GM12874 (cell line): Measurements from ENCODE around the gene RABEPK.

Source experiments
- CTCF ChIP-seq: IDR thresholded peaks from 2 replicates; pipeline ENCODE4 v1.5.1; 2011; ENCODE audit warnings: low read depth, mild to moderate bottlenecking, control low read depth, low read length, moderate library complexity; ENCODE audit not compliant: insufficient read depth

RABEPK gene

DNA sequence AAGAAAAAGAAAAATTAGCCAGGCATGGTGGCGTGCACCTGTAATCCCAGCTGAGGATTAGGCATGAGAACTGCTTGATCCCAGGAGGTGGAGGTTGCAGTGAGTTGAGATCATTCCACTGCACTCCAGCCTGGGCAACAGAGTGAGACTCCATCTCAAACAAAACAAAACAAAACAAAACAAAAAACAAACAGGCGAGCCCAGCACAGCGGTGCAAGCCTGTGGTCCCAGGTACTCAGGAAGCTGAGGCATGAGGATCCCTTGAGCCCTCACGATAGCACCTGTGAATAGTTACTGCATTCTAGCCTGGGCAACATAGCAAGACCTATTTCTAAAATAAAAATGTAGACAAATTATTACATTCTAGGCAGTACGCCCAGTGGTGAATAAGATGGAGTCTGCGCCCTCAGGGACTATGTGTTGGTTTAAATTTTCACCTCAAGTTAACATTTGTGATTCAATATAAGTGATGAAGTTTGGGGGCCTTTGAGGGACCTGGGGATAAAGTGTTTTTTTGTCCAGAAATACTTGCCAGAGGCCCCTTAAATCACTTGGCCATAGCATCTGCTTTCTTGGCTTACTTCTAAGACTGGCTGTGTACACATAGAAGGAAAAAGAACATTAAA lies 57.9 kb downstream of the RABEPK start:
- TF ChIP-seq CTCF = no peak

- no peak for TF ChIP-seq CTCF
Observed at GRCh38 chr9:125258832-125259534, 58.6 kb downstream of the RABEPK start.

DNA sequence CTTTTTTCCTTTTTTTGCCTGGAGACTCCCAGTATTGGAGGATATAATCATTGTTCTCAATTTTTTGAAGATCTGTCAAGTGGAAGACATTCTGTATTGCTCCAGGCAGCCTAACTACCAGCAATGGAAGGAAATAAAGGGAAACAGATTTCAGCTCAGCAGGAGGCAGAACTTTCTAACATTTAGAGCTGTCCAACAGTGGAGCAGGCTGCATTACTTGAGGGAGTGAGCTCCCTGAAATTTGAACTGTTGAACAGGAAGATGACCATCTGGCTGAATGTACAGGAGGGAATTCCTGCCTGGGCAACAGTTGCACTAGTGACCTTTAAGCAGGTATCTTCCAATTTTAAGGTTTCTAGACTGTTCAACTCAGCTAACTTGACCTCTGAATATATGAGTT lies 60.2 kb downstream of the RABEPK start:
- TF ChIP-seq CTCF = no peak

DNA sequence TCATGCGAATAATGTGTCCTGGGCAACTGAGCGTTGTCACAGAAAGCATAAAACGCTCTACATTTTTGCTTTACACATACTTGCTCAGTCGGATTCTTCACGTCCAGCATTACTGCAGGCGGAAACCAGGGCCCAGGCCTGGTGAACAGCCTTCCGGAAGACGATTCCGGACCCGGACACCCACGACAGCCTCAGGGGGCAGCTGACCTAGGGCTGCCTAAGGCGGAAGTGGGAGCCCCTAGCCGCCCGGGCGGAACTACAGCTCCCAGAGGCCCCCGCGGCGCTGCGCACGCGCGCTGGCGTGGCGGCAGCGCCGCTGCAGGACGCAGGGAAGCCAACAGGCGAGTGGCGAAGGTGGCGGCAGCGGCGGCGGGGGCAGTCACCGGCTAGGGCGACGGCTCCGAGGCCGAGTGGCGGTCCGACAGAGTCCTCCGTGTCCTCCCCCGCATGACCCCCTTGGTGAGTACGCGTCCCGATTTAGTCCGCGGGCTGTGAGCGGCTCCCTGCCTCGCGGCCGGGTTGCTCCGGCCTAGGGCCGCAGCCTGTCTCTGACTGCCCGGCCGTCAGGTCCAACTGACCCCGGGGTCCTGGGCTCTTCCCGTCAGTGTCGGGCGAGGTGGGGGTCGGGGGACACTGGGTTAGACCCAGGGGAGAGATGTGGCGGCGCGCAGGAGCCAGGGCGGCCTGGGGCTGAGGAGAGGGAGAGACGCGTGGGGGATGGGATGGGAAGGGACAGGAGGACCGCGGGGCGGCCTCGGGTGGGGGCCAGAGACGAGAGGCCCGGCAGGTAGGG lies 61.4 kb downstream of the RABEPK start, which contains the start of gene GAPVD1:
Gene GAPVD1 (plus strand): TSS at position 326 of the 793 bp plus-strand sequence. CDS start 37,096 bp downstream, outside the sequence.
- TF ChIP-seq CTCF = peak; percentile 59

DNA sequence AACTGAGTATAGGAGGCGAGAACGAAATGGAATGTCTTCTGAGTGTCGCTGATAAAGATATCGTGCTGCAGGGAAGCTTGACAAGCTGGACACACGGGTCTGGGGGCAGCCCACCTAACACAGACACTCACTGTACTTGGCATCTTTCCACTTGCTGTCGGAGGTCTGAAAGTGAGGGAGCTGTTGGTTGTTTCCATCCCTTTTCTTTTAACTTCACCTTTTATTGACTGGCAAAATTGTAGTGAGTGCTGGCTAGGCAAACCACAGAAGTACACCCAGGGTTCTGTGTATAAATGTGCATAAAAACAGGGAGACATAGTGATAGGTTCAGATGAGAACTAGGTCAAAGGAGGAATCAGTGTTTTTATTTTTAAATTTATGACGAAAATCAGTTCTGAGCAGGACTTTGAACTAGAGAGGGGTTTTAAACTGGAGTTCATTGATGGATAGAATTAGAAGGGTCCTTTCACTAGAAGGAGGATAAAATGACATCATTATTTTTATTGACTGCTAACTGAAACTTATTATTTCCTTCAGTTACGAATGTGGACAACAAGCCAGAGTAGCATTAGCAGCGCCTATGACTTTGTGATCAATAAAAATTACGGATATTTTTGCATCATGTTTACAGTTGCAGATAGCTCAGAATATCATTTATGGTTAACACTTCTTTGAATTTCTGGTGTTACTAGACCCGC lies 62.1 kb downstream of the RABEPK start:
- TF ChIP-seq CTCF = no peak

DNA sequence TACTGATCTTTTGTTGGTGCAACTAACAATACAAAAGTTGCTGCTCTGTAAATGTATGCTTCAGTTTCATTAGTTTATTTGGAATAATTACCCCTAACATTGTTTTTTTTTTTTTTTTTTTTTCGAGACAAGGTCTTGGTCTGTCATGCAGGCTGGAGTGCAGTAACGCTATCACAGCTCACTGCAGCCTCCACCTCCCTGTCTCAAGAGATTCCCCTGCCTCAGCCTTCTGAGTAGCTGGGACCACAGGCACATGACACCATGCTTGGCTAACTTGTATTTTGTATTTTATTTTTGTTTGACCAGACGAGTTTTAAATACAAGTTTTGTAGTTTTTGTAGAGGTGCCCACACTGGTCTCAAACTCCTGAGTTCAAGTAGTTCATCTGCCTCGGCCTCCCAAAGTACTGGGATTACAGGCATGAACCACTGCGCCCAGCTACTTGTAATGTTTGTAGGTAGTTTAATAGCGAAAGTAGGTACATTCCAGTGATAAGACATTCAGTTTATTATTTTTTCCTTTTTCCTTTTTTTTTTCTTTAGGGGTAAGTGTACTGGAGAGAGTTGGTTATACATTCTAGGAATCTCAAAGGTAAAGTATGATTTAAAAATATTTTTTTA lies 68.2 kb downstream of the RABEPK start:
- no peak for TF ChIP-seq CTCF
